Left renal pelvis (tissue), 4 donors: ENCODE measurements around the gene CCDC183. TPM values are rescaled to one million over a fixed set of nuclear protein-coding genes. Genes with fewer than 3 reads are reported as not detected.
"Not testable (repeated sequence)": the region's sequence is repeated elsewhere in the genome, so short reads cannot be mapped to it uniquely, and the experiment has no call there.

Experiments
- DNase-seq, 4 donors: peaks; one replicate each; pipeline ENCODE4 v3.0.0-alpha.2; 2013; ENCODE audit warnings: low read depth in 4 of 4, low spot score in 3 of 4
- polyA plus RNA-seq, 4 donors: library from polyadenylated mRNA; unstranded; fragments of 120-200 nt; gene quantifications; one replicate each; pipeline ENCODE4 v1.2.1, GENCODE V29; 2013; ENCODE audit not compliant: insufficient read length in 4 of 4

CCDC183 gene
- polyA plus RNA-seq, 4 donors: 2.5 to 6.5 (median 4.9) TPM

GRCh38 chr9:136799079-136799853, 3.1 kb downstream of the CCDC183 start:
- no peak for DNase-seq

- DNase-seq: peak in 2 of 4 donors; percentile 67 to 79
These were observed 3.9 kb downstream of the CCDC183 start for GRCh38 chr9:136799854-136800657.

GRCh38 chr9:136802321-136802720, 6.2 kb downstream of the CCDC183 start:
- no peak for DNase-seq

GRCh38 chr9:136803009-136803550, 6.9 kb downstream of the CCDC183 start:
- not testable (repeated sequence) for DNase-seq

GRCh38 chr9:136803551-136804508, 7.7 kb downstream of the CCDC183 start:
- DNase-seq: no peak

- DNase-seq: no peak
These were observed 8.5 kb downstream of the CCDC183 start for GRCh38 chr9:136804509-136805206.

GRCh38 chr9:136805207-136805740, 9.1 kb downstream of the CCDC183 start:
- no peak for DNase-seq

GRCh38 chr9:136806067-136806466, 9.9 kb downstream of the CCDC183 start:
- DNase-seq: no peak

GRCh38 chr9:136806631-136807201, 10.6 kb downstream of the CCDC183 start:
- DNase-seq: no peak

- DNase-seq: peak in 1 of 4 donors; percentile 50
These were observed 11.3 kb downstream of the CCDC183 start, which contains the start of gene RABL6 for GRCh38 chr9:136807281-136808074. RABL6 (plus strand) TSS chr9:136807948; CDS start chr9:136808197, 249 bp downstream.

- DNase-seq: no peak
These were observed 12.1 kb downstream of the CCDC183 start for GRCh38 chr9:136808075-136808805.

- no peak for DNase-seq
These were observed 12.6 kb downstream of the CCDC183 start for GRCh38 chr9:136808806-136809158.

GRCh38 chr9:136814725-136815421, 18.7 kb downstream of the CCDC183 start:
- no peak for DNase-seq

GRCh38 chr9:136815422-136815782, 19.3 kb downstream of the CCDC183 start:
- no peak for DNase-seq

- no peak for DNase-seq
These were observed 25.1 kb downstream of the CCDC183 start for GRCh38 chr9:136820971-136821825.
